Loucy (cell line): Measurements from ENCODE around the gene RPP40.

Experiments
- H2AFZ ChIP-seq: fragments of 200-600 bp; sonication (generic); 2 replicates; pipeline ENCODE4 v1.6.0; 2016; ENCODE audit warnings: antibody characterized with exemption, mild to moderate bottlenecking, low read length, moderate library complexity
- H3F3A ChIP-seq: fragments of 200-600 bp; 2 replicates; pipeline ENCODE4 v1.6.0; 2016; ENCODE audit warnings: antibody characterized with exemption, low read depth, mild to moderate bottlenecking
- H3K27me3 ChIP-seq: fragments of 200-600 bp; sonication (generic); 2 replicates; pipeline ENCODE4 v1.6.1; 2014; ENCODE audit warnings: low read length, mild to moderate bottlenecking; ENCODE audit not compliant: insufficient read depth, poor library complexity, severe bottlenecking
- H3K36me3 ChIP-seq: fragments of 200-600 bp; sonication (generic); 2 replicates; pipeline ENCODE4 v1.6.1; 2016; ENCODE audit warnings: low read length; ENCODE audit not compliant: insufficient read depth
- H3K4me1 ChIP-seq: fragments of 200-600 bp; sonication (generic); 2 replicates; pipeline ENCODE4 v1.5.1; 2014; ENCODE audit warnings: low read length, mild to moderate bottlenecking; ENCODE audit not compliant: insufficient read depth, poor library complexity, severe bottlenecking
- H3K4me2 ChIP-seq: fragments of 200-600 bp; sonication (generic); 2 replicates; pipeline ENCODE4 v1.6.0; 2014; ENCODE audit warnings: antibody characterized with exemption, low read length, low read depth, mild to moderate bottlenecking; ENCODE audit not compliant: poor library complexity, severe bottlenecking
- H3K4me3 ChIP-seq: fragments of 200-600 bp; sonication (generic); 2 replicates; pipeline ENCODE4 v1.5.1; 2014; ENCODE audit warnings: low read length, mild to moderate bottlenecking, mixed read lengths; ENCODE audit not compliant: poor library complexity, severe bottlenecking
- H3K79me2 ChIP-seq: fragments of 200-600 bp; sonication (generic); 2 replicates; pipeline ENCODE4 v1.6.1; 2014; ENCODE audit warnings: low read length; ENCODE audit not compliant: insufficient read depth
- H3K9ac ChIP-seq: fragments of 200-600 bp; sonication (generic); 2 replicates; pipeline ENCODE4 v1.6.0; 2014; ENCODE audit warnings: mild to moderate bottlenecking, low read depth, low read length, moderate library complexity; ENCODE audit not compliant: poor library complexity, severe bottlenecking
- H3K9me2 ChIP-seq: fragments of 200-600 bp; sonication (generic); replicated peaks from 2 replicates; pipeline ENCODE4 v1.6.1; 2016; ENCODE audit warnings: low read depth, low read length, mixed read lengths
- H3K9me3 ChIP-seq: fragments of 200-600 bp; sonication (generic); 2 replicates; pipeline ENCODE4 v1.6.1; 2014; ENCODE audit warnings: mild to moderate bottlenecking, antibody characterized with exemption, low read length, low read depth; ENCODE audit not compliant: insufficient read depth
- H4K20me1 ChIP-seq: fragments of 200-600 bp; sonication (generic); 2 replicates; pipeline ENCODE4 v1.6.0; 2014; ENCODE audit warnings: antibody characterized with exemption, low read length, mild to moderate bottlenecking; ENCODE audit not compliant: insufficient read depth, poor library complexity, severe bottlenecking
- CTCF ChIP-seq: fragments of 200-600 bp; sonication (generic); conservative IDR thresholded peaks from 2 replicates; pipeline ENCODE4 v1.5.1; 2014; ENCODE audit warnings: mild to moderate bottlenecking, antibody characterized with exemption, low read length
- EZH2phosphoT487 ChIP-seq: fragments of 200-600 bp; IDR thresholded peaks from 2 replicates; pipeline ENCODE4 v1.6.1; 2018; ENCODE audit warnings: antibody characterized with exemption, mild to moderate bottlenecking, moderate library complexity, borderline replicate concordance

Gene RPP40

GRCh38 chr6:4986999-4987398 lies 16.8 kb downstream of the RPP40 start:
- TF ChIP-seq CTCF (no peak), EZH2phosphoT487 (no peak)
- Histone ChIP-seq H3K79me2 (no peaks in the 10 kb centered on the region), H3K9ac (no peak overlapping the region), H3K36me3 (no peaks in the 10 kb centered on the region), H3F3A (no peaks in the 10 kb centered on the region), H3K9me2 (no peaks in the 10 kb centered on the region), H3K9me3 (no peaks in the 10 kb centered on the region), H3K27me3 (no peaks in the 10 kb centered on the region), H3K4me1 (peaks cover 5% of the 10 kb centered on the region), H3K4me2 (no peak overlapping the region), H2AFZ (no peak overlapping the region), H3K4me3 (no peak overlapping the region), H4K20me1 (no peaks in the 10 kb centered on the region)

GRCh38 chr6:4983322-4983721 lies 20.5 kb downstream of the RPP40 start:
- H3K4me3 ChIP-seq: no peak overlapping the region
- no peaks in the 10 kb centered on the region for H4K20me1 ChIP-seq
- no peak overlapping the region for H3K4me2 ChIP-seq
- H3K79me2 ChIP-seq: no peaks in the 10 kb centered on the region
- no peak overlapping the region for H2AFZ ChIP-seq
- TF ChIP-seq EZH2phosphoT487 (no peak), CTCF (no peak)
- no peaks in the 10 kb centered on the region for H3K9me3 ChIP-seq
- no peaks in the 10 kb centered on the region for H3F3A ChIP-seq
- H3K9me2 ChIP-seq: no peaks in the 10 kb centered on the region
- H3K9ac ChIP-seq: no peak overlapping the region
- H3K36me3 ChIP-seq: no peaks in the 10 kb centered on the region
- H3K27me3 ChIP-seq: no peaks in the 10 kb centered on the region
- H3K4me1 ChIP-seq: peaks cover 5% of the 10 kb centered on the region

GRCh38 chr6:4981761-4982160 lies 22.1 kb downstream of the RPP40 start:
- no peak overlapping the region for H2AFZ ChIP-seq
- no peak for TF ChIP-seq EZH2phosphoT487
- H3K79me2 ChIP-seq: no peaks in the 10 kb centered on the region
- no peaks in the 10 kb centered on the region for H3K36me3 ChIP-seq
- no peaks in the 10 kb centered on the region for H3K9me3 ChIP-seq
- H3F3A ChIP-seq: no peaks in the 10 kb centered on the region
- no peak overlapping the region for H3K9ac ChIP-seq
- H3K4me1 ChIP-seq: peaks cover 5% of the 10 kb centered on the region
- no peaks in the 10 kb centered on the region for H4K20me1 ChIP-seq
- H3K27me3 ChIP-seq: no peaks in the 10 kb centered on the region
- H3K4me3 ChIP-seq: no peak overlapping the region
- no peak overlapping the region for H3K4me2 ChIP-seq
- H3K9me2 ChIP-seq: no peaks in the 10 kb centered on the region

GRCh38 chr6:4979426-4979825 lies 24.4 kb downstream of the RPP40 start:
- Histone ChIP-seq H2AFZ (no peak overlapping the region), H4K20me1 (no peaks in the 10 kb centered on the region), H3F3A (no peaks in the 10 kb centered on the region), H3K4me1 (no peaks in the 10 kb centered on the region), H3K79me2 (no peaks in the 10 kb centered on the region), H3K9ac (no peak overlapping the region), H3K9me2 (no peaks in the 10 kb centered on the region), H3K36me3 (no peaks in the 10 kb centered on the region), H3K4me2 (no peak overlapping the region), H3K27me3 (no peaks in the 10 kb centered on the region), H3K9me3 (no peaks in the 10 kb centered on the region), H3K4me3 (no peak overlapping the region)
- TF ChIP-seq CTCF (no peak), EZH2phosphoT487 (no peak)
